HG03571 (cell line): ENCODE results near the gene SLCO1B3.

Source experiments
- ATAC-seq: cut with Tn5 transposase; IDR thresholded peaks from one replicate; pipeline ENCODE4 v1.9.1; 2021; ENCODE audit not compliant: unreplicated experiment

Gene SLCO1B3

GRCh38 chr12:20883288-20883687 lies 72.8 kb downstream of the SLCO1B3 start:
- no peak for ATAC-seq

- no peak for ATAC-seq
These were observed 74.6 kb downstream of the SLCO1B3 start for GRCh38 chr12:20885116-20885515.

GRCh38 chr12:20885552-20885951 lies 75.0 kb downstream of the SLCO1B3 start:
- no peak for ATAC-seq

- no peak for ATAC-seq
These were observed 106.8 kb downstream of the SLCO1B3 start for GRCh38 chr12:20917269-20917668.

GRCh38 chr12:20917819-20918218 lies 107.3 kb downstream of the SLCO1B3 start:
- no peak for ATAC-seq

GRCh38 chr12:20931894-20932293 lies 121.4 kb downstream of the SLCO1B3 start:
- no peak for ATAC-seq

GRCh38 chr12:20946732-20947131 lies 136.2 kb downstream of the SLCO1B3 start:
- no peak for ATAC-seq

- peak; percentile 55 for ATAC-seq
These were observed 139.7 kb downstream of the SLCO1B3 start for GRCh38 chr12:20950248-20950647.

- no peak for ATAC-seq
These were observed 152.8 kb downstream of the SLCO1B3 start for GRCh38 chr12:20963303-20963702.

- ATAC-seq: no peak
These were observed 153.3 kb downstream of the SLCO1B3 start for GRCh38 chr12:20963762-20964161.
